GM21825 (cell line): ENCODE data around the gene CDH6.

Experiments
- ATAC-seq: cut with Tn5 transposase; IDR thresholded peaks from one replicate; pipeline ENCODE4 v1.9.1; 2021; ENCODE audit warnings: mild to moderate bottlenecking, moderate library complexity; ENCODE audit not compliant: unreplicated experiment

Gene CDH6

DNA sequence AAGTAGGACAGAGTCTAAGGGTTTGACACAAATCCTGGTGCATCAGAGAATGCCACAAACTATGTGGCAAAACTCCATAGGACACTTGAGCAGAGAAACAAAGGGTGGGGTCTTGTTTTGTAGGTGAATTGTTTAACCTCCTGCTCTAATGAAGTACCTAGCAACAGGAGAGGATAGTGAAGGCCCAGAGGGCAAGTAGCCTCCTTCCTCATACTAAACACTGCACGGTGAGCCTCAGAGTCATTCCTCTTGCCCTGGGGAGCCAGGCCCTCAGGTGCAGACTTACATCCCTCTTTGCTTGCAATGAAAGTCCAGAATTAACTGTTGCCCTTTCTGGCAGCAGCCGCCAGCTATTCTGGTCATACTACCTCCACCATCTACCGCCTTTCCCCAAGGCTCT is 172.3 kb downstream of the CDH6 start:
- ATAC-seq, result no peak

GRCh38 chr5:31366941-31367340 is 173.5 kb downstream of the CDH6 start:
- no peak for ATAC-seq

DNA sequence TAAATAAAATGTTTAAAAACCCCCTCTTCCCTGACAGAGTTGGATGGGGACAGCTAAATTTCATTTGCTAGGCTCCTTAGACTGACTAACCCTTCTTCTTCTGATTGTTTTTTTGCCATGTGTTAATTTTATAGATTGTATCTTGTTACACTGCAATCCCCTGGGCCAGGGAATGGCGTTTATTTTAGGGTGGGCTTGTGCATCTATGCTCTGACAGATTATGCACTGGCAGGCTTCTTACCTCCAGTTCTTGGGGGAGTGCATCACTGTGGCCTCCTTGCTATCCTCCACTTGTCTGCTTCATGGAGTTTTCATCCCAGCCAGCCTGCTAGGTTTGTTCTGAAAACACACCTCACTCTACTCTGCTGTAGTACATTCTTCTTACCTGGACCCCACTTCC is 178.6 kb downstream of the CDH6 start:
- no peak for ATAC-seq

DNA sequence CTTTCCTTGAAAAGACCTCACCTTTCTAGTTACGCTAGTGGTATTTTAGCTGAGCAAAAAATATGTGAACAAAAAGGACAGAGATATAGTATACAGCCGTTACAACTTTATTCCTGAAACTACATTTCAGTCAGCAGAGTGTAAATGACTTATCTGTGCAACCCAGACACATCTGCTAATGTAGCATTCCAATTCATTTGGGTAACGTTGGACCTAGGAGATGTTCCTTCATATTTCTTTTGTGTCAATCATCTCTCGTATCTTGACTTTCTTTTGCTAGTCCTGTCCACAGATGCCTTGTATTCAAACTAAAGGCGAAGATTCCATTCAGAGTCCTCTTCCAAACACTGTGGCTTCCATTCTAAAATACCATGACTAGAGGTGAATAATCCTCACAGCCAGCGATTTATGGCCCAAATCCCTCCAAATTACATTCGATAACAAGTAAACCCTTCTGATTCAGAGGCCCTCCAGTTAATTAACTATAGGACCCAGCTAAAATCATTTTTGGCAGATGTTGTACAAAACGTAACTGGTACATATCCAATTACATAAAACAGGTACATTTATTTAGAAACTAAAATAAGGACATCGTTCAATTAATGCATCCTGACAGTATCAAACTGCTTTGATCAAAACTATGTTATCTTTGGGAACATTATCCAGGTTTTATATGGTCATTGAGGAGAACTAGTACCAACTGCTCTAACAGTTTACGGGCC is 182.7 kb downstream of the CDH6 start:
- ATAC-seq, result no peak

DNA sequence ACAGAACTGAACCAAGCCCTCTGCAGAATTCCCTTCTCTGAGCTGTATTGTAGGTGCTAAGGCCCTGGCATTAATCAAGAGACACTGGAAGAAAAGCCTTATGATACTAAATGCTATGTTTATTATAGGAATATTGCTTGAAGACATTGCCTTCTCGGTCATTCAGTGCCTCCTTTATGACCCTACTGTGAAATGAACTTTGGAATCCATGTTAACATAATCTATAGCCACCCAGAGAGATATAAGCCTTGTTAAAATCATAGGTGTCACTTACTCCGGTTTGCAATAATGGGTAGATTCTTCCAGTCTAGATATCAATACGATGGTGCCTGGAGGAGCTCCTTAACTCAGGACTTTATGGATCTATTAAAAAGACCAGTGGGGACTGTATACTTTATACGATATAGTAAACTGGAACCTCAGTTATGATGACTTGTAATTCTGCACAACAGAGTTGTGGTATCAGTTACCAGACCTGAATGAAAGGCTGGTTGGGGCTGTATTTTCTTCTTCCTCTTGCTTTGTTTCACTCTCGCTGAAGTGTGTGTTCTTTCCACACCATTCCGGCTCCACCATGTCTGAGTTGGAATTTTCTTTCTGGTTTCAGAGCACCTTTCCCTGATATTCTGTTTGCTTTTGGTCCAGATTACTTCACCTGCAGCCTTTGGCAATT is 183.9 kb downstream of the CDH6 start:
- ATAC-seq, result no peak

- ATAC-seq, result no peak
Measured at GRCh38 chr5:31378136-31378535, 184.7 kb downstream of the CDH6 start.
